NCI-H146 treated with DMSO at 0.1 percent for 48 hours (cell line): Measurements from ENCODE around the gene MGAT1.
"Not testable (repeated sequence)": the region's sequence is repeated elsewhere in the genome, so short reads cannot be mapped to it uniquely, and the experiment has no call there.

Source experiments
- DNase-seq: peaks from one replicate; lab custom pipeline; 2025; ENCODE audit not compliant: unreplicated experiment; lab: John Stamatoyannopoulos, UW

The MGAT1 gene

GRCh38 chr5:180807046-180807445 is 4.4 kb upstream of the MGAT1 start:
- no peak for DNase-seq

DNA sequence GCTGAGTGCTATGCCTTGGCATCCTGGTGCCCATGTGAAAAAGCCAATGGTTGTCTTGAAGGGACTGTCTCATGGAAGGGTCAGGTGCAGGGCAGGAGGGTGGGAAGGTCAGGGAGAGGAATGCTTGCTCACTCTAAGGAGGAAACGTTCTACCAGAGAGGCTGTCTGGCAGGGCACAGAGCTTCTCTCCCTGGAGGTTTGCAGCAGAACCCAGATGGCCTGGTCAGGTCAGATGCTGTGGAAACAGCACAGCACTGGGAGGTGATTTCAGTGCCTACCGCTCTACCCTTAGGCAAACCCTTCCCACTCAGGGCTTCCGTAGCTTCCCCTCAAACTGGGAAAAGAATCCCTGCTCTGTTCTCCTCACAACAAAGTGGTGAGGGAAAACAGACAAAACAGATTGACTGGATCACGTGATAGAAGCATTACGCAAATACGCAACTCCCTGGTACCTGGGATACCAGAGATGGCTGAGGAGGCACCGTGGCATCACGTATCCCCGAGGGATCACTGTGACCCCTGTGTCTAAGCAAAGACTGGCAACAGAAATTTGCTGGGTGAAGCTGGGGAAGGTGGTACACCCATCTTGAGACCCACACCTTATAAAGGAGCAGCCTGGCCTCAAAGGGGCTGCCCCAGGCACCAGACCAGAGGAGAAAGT is 3.9 kb upstream of the MGAT1 start:
- no peak for DNase-seq

DNA sequence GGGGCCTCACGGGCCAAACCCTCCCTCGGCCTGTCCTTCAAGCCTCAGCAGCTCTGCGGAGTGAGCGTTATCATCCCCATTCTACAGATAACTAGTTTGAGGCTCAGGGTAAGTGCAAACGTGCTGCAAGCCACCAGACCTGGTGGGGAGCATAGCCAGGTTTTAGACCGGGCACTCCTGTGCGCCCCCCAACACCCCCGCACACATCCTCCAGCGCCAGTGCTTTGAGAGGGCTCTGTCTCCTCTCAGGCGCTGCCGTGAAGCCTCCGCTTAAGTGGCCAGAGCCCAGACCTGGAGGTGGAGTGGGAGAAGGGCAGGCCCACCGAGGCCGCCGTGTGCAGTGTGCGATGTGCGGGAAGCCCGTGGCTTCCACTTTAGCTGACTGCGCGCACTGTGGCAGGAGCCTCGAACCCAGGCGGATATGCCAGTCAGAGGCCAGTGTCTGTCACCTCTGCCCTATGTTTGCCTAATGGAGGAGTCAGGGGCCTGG is 1.6 kb upstream of the MGAT1 start:
- DNase-seq, result no peak

GRCh38 chr5:180803181-180804128 is 849 bp upstream of the MGAT1 start:
- DNase-seq, result no peak

DNA sequence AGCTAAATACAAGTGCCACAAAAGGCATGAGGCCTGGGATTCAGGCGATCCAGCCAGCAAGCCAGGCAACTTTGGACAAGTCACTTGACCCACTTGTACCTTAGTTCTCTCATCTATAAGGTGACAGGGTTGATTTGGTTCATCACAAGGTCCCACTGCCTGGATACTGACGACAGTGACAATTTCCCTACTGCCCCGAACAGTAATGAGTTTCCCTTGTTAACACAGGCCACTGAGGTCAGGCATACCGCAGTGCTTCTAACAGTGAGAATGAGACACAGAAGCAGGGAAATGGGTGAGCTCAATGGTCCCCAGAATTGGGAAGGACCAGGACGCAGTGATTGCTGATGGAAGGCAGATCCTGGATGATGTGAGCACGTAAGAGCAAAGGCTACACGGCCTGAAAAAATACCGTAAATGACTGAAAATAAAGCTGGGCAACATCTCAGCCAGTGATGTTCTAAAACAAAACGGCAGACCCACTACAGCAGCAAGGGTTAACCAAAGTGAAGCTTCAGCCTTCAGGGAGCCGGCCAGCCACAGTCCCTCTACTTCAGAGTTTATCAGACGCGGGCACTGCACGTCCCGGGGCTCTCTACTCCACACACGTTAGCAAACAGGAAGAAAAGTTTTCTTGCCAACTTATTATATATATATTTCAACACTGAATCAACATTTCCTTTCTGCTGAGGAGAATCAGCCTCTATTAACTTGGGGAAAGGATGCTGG is 846 bp downstream of the MGAT1 start:
- DNase-seq, result no peak

DNA sequence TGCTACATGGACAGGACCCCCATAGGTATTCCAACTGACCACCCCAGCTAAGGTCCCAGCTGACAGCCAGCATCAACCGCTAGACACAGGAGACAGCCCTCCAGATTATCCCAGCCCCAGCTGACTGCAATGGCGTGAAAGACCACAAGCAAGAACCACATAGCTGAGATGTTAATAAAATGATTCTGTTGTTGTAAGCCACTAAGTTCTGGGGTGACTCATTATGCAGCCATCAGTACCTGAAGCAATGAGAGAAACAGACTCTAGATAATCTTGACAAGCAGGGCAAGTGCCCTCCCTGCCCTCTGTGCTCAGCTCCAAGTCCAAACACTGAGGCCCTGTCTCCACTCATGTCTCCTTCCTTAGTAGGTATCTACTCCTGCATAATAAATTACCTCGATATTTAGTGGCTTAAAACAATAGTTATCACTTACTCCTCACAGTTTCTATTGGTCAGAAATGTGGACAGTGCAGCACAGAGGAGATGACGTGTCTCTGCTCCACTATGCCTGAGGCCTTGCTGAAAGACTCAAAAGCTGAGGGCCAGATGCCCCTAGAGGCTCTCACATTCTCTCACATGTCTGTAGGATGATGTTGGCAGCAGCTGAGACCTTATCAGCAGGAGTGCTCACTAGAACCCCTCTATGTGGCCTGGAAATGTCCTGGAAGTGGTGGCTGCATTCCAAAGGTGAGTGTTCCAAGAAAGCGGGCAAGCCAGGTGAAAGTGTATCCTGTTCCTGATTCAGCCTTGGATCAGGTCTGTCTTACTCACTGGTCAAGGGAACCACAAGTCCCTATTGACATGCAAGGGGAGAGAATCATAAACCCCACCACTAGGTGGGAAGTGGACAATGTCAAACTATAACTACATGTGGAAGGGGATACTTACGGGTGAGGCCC is 2.5 kb downstream of the MGAT1 start:
- DNase-seq, result no peak

DNA sequence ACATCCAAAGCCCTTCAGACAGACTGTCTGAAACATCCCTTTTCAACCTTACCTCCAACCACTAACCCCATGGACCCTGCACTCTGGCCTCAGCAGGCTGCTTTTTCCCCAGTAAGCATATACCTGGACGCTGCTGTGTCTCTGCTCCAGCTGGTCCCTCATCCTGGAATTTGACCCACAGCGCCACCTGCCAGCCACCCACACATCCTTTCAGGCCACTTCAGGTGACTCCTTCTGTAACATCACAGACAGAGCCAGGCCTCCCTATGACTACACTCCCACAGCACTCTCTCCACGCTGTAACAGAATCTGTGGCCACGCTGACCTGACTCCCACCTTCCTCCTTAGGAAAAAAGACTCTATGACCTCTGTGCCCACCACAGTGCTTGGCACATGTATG is 3.4 kb downstream of the MGAT1 start:
- DNase-seq, result no peak

- no peak for DNase-seq
These were observed 4.4 kb downstream of the MGAT1 start for GRCh38 chr5:180798193-180798592.

DNA sequence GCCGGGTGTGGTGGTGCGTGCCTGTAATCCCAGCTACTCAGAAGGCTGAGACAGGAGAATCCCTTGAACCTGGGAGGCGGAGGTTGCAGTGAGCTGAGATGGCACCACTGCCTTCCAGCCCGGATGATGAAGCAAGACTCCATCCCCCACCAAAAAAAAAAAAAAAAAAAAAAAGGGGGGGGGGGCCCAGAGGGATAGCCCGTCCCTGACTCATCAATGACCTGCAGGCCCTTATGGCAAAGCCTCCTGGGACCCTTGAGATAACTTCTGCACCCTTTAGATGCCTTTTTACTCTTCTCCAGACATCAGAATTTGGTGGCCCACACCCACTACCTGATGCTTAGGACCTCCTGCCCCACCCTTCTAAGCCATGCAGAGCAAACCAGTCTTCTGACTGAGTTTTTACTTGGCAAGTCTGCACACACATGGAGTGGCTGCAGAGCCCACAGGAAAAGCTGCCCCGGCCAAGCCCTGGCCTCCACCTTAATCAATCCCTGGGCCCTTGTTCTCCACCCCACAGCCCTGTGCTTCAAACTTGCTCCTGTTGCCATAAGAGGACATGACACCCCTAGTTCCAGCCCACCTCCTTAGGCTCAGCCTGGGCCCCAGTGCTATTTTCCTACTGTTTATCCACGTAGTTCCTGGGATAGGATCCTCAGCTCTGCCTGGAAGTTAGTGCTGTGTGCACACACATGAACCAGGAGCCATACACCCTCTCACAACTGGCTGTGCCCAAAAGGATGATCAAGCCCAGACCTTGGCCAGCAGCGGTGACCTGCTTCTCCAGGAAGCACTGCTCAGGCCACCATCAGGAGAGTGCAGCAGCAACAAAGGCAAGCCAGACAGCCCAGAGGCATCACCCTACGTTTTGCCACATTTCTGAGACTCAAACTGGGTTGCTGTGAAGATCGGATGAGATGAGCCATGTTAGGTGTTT is 5.1 kb downstream of the MGAT1 start:
- DNase-seq, result no peak

DNA sequence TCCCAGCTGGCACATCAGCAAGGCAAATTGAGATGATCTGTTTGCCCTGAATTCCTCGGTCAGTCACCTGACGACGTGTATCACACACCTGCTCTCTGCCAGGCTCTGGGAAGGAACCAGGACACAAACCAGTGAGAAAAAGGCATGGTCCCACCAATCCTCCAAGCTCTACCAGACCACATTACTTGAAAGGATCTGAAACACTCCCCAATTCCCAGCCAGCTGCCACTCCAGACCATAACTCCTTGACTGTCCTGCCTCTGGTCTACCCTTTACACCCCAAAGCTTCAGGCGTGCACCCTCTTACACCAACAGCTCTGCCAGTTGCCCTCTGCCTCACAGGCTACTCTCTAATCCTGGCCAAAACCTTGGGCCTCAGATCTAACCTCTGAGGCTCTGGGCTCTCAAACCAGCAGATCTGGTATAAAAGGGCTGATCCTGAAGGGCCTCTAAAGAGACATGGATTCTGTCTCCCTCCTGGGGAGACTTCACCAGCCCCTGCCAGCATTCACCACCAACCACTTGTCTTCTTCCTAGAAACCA is 6.8 kb downstream of the MGAT1 start:
- no peak for DNase-seq

DNA sequence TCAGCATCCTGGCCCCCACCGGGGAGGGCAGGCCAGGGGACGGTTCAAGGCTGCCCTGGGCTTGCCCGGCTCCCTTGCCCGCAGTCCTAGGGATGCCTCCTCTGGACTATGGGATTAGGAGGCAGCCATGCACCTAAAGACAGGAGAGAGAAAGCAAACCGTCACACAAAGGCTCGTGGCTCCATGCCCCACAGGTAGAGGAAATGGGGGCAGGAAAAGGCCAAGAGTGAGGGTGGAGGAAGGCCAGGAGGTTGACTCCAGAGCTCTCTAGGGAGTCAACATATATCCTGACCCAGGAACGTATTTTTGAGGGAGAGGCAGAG is 9.7 kb downstream of the MGAT1 start:
- no peak for DNase-seq

DNA sequence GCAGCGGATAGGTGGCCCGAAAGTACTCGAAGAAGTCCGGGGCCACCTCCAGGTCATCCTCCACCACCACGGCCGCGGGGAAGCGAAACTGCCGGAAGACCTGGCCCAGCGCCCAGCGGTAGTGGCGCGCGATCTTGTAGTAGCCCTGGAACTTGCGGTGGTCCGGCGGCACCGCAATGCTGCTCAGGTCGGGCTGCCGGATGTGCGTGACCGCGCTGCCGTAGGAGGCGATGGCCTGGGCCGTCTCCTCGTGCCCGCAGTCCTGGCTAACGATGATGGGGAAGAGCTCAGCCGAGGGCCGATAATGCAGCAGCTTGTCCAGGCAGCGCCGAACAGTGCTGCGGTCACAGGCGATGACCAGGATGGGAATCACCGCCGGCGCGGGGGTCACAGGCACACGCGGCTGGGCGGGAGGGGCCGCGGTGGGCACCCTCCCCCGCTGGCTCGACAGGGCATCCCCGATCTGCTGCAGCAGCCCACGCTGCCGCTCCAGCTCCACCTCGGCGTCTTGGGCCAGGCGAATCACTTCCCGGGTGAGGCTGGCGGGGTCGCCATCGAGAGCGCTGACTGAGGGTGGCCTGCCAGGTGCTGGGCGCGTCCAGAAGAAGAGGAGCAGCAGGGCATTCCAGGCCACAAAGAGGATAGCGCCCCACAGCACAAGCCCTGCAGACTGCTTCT is 10.2 kb downstream of the MGAT1 start:
- no peak for DNase-seq

- DNase-seq, result no peak
These were observed 10.9 kb downstream of the MGAT1 start for GRCh38 chr5:180791611-180792213.

DNA sequence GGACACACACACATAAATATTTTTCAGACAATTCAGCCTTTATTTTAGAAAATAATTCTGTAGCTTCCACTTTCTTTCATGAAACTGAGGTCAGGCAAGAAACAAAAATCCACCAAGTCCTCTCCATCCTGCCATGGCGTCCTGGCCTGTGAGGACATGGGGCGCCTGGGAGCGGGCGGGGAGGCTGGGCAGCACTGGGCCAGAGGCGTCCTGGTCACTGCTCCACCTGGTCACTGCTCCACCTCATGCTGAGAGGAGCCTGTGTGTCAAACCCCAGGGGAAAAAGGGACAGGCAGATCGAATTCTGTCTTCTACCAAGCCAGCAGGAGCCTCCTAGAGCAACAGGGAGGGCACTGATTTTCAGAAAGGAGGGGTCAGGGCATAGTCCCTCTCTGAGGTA is 12.1 kb downstream of the MGAT1 start:
- no peak for DNase-seq

DNA sequence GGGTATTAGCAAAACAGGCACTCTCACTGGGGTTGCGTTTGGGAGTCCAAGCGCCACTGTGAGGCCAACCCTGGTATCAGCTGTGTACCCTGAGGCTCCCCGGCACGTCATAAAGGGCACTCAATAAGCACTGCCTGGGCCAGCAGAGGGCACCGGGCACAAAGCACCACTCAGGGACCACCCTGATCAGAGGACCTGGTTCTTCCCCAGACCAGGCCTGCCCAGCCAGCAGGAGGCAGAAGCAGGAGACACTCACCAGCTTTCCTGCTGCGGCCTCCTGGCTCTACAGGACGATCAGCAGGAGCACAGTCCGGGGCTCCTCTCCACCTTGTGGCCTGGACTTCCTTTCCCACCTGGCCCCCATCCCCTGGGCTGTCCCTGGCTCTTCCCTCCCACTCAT is 12.6 kb downstream of the MGAT1 start:
- DNase-seq, result no peak

- DNase-seq, result not testable (repeated sequence)
These were observed 13.8 kb downstream of the MGAT1 start for GRCh38 chr5:180788651-180789410.

GRCh38 chr5:180787711-180788431 is 14.7 kb downstream of the MGAT1 start:
- DNase-seq, result no peak
